ENCODE measurements around the gene SYT1.

Gene SYT1

DNA sequence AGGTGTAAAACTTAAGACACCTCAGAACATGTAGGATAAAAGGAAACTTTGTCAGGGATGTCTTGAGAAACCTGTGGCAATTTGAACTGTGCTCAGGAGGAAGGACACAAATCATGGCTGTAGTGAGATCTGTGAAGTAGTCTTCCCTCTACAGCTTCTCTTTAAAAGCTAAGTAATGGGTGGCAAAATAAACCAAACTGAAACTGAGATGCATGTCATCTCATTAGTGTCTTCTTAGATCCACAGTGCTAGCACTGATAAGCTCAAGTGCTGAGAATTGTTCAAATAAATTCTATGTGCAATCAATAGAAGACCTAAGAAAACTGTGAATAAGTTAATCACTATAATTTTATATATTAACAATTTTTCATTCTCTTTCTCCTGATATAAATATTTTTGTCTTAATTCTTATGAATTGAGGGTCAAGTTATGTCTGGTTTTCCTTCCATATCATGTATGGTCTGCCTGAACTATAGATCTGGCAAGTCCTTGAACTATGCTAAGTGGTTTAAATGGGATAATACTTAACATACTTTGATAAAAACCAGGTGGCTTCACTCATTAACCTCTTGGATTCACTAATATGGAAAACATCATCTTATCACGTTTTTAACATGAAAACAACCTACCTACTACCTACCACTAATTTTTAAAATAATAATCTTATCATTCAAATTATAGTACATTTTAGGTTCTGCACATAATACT is 27.2 kb downstream of the SYT1 start:
- DNase-seq (ENCODE audit: low read depth): no peak

DNA sequence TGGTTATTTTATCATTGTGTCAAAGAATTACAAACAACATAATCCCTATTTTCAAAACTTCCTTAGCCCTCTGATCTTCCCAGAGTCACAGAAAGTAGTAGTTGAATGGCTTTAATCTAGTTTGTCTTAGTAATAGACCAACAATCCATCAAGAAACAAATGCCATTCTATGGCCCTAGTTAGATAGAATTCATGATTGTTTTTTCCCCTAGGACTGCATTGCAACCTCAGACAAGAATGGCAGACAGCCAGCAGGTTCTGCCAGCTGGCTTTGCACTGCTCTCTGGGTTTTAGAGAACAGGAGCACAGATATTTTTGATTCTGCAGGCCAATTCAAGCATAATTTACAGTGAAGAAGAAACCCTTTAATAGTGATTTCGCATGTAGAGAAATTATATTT is 33.8 kb downstream of the SYT1 start:
- no peak for DNase-seq (ENCODE audit: low read depth)

DNA sequence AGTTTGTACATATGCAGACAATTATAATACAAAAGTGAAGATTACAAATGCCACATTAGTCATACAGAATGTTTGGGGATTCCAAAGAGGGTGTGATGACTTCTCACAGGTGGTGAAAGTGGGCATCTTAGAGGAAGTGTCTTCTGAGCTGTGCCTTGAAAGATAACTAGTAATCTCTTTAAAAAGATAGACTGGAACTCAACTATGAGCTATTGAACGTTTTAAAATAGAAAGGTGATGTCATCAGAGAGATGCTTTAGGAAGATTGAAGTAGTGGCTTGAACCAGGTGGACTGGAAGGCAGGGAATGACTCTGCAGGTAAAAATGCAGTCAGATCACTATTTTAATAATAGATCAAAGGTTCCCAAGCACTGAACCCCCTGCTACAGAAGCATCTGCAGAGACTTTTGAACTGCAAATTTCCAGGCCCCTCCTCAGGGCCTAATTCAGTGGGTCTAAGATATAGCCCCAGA is 50.3 kb downstream of the SYT1 start:
- DNase-seq (ENCODE audit: low read depth): no peak

DNA sequence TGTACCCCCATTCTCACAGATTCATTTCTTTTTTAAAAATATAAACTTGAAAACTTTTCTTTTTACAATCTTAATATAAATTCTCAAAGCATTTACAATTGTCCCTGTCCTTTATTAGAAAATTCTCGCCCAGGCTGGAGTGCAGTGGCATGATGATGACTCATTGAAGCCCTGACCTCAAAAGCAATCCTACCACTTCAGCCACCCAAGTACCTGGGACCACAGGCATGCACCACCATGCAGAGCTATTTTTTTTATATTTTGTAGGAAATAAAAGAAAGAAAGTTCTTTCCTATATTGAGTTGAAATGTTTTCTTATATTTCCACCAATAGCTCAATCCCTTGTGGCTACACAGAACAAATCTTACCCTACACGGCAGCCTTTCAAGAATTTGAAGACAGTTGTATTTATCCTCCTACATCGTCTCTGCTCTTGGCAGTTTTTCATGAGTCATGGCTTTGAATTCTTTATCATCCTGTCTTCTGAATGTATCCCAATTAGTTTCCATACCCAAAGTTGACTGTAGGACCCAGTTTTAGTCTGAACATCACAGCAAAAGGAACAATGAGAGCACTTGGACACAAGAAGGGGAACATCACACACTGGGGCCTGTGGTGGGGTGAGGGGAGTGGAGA is 52.4 kb downstream of the SYT1 start:
- DNase-seq (ENCODE audit: low read depth): no peak

DNA sequence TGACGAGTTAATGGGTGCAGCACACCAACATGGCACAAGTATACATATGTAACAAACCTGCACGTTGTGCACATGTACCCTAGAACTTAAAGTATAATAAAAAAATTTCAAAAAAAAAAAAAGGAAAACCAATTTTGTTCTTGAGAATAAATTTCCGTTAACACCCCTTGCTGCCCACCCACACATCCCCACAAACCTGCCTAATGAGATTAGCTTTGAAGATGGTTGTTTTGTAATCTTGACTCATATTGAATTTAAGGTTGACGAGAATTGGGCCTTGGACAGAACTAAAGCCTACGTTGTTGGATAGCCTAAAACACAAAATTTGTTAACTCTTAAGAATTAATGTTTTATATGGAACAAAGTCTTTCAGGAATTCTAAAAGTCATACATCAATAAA is 52.9 kb downstream of the SYT1 start:
- no peak for DNase-seq (ENCODE audit: low read depth)

DNA sequence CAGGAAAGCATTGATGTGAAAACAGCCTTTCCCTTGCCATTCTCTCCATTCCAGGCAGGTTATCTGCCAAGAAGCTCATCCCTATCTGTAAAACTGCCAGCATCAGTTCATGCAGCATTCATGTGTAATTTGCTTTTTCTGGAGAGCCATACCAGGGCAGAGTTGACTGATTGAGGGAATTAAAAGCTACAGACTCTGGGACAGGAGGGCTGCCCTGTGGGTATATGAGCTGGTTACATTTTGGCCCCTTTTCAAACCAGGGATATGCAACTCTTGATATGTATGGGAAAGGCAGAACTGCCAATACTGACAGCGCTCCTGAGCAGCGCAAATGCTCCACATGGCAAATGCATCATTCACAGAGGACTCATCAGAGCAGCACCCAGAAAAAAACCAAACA is 53.7 kb downstream of the SYT1 start:
- DNase-seq (ENCODE audit: low read depth): no peak

DNA sequence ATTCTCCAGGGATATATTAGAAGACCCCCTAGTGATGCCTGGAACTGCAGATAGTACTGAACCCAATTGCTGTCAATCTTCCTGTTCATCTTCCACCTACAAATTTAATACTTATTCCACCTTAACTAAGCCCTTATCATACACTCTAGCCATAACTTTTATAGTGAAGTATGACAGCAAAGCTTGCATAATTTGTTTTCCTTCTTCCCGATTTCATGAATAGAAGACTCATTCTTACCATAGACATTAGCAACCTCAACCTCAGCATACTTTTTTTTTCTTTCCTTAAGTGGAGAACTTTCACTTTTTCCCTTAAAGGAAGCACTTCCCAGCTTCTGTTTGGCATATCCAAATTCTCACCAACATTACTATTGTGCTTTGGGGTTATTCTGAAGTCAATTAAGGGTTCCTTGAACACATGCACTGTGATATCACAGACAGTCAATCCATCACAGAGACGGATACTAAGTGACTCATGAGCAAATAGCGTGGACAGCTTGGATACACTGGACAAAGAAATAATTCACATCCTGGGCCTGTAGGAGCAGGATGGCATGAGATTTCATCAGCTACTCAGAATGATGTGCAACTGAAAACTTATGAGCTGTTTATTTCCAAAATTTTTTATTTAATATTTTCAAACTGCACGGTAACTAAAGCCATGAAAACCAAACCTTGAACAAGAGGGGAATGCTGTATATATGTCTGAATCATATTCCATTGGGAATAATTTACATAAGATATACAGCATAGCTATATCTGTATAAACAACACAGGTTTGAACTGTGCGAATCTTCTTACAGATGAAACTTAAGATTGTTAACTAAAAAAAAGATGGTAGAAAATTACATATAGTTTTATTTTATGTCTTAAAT is 63.9 kb downstream of the SYT1 start:
- no peak for DNase-seq (ENCODE audit: low read depth)

DNA sequence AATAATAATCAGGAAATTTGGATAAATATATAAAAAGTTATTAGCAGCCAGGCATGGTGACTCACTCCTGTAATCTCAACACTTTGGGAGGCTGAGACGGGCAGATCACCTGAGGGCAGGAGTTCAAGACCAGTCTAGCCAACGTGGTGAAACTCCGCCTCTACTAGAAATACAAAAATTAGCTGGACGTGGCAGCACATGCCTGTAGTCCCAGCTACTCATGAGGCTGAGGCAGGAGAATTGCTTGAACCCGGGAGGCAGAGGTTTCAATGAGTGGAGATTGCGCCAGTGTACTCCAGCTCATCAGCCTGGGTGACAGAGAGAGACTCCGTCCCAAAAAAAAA is 64.5 kb downstream of the SYT1 start:
- no peak for DNase-seq (ENCODE audit: low read depth)

DNA sequence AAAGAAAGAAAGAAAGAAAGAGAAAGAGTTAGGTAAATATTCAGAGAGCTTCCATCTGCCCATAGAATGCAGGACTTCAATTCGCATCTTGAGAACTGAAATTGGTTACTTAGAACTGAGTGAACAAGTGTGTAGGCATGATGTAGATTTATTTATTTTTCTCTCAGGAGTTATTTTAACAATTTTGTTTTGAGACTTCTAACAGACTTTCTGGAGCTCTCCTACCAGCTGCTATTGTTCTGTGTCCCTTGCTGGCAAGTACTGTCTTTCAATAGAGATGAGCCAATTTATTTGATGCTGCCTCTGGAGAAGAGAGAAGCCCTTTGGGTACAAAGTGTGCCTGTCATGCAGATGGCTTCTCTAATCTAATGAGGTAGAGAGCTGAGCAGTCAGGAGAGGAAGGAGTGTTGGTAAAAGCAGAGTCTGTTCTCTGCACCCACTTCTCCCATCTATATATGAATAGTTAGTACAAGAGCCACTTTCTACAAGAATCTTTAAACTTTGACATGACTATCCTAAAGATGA is 67.0 kb downstream of the SYT1 start:
- DNase-seq (ENCODE audit: low read depth): no peak

DNA sequence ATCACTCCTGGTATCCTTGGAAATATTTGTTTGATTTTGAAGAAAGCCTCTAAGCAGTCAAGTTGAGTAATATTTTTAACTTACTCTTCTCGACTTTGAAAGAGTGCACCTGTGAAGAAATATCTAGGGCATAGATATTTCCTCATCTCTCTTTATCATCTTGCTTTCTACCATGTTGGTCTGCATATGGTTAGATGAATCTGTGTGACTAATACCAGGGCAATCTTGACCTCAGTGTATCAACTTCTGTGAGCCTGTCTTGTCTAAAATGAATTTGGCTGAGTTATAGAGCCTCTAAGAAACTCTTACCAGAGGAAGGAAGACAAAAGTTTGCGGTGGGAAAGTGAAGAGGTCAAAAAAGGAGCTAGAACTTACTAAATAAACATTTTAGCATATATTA is 68.4 kb downstream of the SYT1 start:
- no peak for DNase-seq (ENCODE audit: low read depth)

DNA sequence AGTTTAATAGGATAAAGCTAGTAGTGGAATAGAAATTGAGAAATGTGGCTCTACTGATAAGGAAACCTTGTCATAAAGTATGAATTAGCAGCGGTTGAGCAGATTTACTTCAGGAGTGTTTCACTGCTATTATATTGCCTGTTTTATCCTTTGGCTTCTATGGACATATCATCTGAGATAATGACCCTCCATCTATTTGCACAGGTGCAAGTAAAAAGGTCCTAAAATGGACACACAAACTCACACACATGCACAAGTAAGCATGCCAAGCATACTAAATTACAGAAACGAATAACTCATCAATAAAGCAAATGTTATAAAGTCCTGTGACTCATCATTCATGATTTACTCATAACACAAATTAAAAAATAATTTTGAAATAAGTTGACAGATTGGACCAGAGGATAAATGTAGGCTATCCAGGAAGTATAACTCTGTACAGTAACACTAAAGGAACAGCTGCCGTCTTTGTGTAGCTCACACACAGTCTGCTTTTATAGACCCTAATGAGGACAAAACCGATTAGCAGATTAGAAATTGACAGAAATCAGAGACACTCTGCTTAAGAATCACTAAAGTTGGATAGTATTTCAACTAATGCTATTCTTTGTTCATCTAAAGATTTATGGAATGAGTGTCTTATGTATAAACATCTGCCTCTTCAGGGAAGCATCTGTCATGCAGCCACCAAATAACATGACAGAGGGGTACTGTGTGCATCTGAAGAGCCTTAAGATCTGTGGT is 73.9 kb downstream of the SYT1 start:
- DNase-seq (ENCODE audit: low read depth): no peak

DNA sequence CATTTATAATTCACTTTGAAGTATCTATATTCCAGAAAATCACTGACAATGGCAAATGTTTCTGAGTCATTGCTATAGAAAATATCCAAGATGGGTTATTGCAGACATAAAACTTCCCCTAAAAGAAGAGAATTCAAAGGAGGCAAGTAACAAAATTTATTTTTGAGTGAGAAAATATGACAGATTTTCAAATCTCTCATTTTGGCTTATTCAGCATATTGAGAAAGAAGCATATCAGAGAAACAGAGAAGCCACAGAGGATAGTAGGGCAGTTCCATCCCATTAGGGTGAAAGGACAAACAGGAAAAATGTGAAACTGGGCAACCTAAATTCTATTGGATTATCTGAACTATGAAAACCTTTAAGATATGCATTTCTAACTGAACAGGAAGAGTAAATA is 85.0 kb downstream of the SYT1 start:
- DNase-seq (ENCODE audit: low read depth): no peak

DNA sequence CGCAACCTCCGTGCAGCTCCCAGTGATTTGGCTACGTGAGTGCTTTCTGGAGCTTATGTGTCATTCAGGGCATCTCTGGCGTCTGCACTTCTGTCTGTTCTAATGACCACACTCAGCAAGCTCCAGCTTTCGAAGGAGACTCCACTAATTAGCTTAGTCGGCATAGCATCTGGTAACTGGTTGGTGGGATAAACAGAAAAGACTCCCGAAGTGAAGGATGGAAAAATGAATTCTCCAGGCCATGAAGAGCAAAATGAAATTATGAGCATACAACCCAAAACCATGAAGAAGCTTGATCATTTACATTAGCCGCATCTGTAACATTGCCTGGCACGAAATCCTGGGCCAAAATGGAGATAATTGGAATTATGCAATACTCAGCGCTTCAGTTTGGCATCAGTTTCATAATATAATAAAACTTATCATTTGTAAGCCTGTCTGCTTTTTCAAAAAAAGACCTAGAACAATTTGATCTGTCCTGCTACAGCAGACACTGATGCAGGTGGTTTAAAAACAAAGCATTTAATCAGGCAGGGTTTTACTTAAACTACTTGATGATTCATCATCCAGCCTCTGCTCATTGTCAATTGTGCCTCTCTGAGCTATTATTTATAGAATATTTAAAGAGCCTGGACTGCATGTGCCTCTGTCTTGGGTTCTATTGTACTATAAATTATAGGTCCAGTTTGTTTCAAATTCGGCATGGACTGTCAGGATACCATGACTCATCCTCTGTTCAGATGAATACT is 87.4 kb downstream of the SYT1 start:
- DNase-seq (ENCODE audit: low read depth): no peak

DNA sequence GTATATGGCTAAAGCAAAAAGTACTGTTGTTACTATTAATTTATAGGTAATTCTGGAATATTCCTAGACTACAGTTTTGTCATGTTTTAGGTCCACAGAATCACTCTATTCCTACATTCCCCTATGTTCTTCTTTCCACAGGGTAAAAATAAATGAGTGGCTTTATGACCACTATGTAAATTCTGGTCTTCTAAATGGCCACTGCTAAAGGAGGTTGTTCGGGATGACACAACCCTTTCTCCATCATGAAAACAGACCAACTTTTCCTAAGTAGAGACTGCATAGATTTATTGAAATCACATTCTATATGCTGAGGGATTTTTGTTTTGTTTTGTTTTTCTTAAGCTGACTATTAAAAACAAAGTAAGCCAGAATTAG is 88.0 kb downstream of the SYT1 start:
- no peak for DNase-seq (ENCODE audit: low read depth)

DNA sequence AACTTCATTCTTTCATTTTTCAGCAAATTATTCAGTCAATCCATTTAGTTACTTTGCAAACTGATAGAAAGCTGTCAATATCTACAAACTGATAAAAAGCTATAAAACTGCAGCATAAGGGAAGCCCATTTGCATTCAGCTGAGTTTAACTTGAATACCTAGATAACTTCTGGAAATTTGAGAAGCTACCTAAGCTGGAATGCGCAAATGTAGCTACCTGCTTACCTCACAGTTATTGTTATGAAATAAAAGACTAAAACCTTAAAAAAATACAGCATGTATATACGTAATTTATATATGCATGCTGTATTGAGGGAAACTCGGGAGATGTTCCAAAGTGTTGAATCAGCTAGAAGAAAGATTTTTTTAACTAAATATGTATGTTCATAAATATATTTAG is 94.4 kb downstream of the SYT1 start:
- no peak for DNase-seq (ENCODE audit: low read depth)

DNA sequence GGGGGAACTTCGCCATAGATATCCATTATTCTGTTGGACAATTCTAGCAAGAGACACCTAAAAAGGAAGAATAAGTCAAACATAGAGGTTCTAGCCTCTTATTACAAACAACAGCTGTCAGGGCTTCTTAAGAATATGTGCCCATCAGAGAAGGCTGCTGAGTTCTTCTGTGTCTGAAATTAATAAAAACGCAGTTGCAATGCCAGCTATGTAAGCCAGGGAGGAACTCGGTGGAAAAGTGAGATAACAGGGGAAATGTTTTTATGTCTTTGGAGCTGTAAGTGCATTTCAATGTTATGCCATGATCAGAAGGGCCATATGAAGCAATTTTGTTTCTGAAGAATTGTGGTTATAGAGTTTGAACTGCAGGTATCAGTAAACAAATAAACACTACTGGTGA is 95.0 kb downstream of the SYT1 start:
- DNase-seq (ENCODE audit: low read depth): no peak

DNA sequence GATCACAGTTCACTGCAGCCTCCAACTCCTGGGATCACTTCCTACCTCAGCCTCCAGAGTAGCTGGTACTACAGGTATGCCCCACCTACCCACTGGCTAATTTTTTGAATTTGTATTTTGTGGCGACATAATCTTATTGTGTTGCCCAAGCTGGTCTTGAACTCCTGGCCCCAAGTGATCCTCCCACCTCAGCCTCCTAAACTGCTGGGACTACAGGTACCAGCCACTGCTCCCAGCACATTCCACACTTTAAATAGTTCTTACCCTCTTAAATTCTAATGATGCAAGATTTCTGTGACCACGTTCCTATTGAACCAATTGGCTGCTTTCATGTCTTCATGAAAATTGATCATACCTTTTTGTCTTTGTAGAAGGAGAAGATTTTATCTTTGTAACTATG is 96.6 kb downstream of the SYT1 start:
- no peak for DNase-seq (ENCODE audit: low read depth)

DNA sequence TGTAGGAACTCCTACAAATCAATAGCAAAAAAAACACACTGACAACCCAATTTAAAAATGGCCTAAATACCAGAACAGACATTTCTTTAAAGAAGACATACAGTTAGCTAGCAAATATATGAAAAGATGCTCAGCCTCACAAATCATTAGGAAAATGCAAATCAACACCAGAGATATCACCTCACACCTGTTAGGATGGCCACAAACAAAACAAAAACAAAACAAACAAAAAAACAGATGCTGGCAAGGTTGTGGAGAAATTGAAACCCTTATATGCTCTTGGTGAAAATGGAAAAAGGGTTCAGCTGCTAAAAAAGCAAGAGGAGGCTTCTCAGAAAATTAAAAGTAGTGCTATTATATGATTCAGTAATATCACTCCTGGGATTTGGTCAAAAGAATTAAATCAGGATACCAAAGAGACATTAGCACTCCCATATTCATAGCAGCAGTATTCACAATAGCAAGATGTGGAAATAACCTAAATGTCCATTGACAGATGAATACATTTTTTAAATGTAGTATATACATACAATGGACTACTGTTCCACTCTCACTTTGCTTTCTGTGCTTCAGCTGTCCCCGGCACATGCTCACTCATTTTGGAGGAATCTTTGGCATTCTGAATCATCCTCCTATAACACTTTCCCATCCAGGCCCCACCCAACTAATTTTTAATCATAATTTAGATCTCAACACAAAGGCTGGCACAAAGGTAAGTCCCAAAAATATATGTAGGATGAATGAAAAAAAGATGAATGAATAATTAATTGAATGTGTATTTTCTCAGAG is 99.1 kb downstream of the SYT1 start:
- no peak for DNase-seq (ENCODE audit: low read depth)

DNA sequence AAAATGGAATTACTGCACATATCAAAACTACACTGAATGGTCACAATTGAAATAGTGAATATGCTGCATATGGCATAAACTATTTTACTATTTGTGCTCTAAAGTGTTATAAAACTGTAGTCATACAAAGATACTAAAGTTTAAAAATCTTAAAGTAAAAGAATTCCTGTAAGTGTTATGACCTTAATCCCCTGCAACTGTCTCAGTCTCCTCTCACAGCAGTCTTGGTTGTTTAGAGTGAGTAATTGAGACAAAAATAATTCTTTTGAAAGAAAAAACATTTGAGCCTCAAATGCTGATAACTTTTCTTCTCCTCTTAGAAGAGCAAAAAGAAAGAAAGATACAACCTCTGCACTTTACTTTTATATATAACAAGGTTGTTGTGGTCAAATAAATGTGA is 99.9 kb downstream of the SYT1 start:
- DNase-seq (ENCODE audit: low read depth): no peak

DNA sequence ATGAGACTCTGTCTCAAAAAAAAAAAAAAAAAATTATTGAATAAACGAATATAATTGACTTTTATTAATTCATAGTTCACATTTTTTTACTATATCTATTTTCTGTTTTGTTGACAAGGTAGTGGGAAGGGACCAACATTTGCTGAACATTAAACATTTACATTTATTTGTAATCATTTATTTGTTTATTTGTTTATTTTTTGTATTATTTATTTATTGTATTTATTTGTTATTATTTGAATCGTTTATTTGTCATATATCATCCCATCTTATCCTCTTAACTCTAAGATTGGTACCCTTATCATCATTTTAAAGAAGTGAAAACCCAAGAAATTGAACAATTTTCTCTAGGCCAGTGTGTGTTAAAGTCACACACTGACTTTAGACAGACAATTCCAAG is 101.5 kb downstream of the SYT1 start:
- DNase-seq (ENCODE audit: low read depth): no peak

DNA sequence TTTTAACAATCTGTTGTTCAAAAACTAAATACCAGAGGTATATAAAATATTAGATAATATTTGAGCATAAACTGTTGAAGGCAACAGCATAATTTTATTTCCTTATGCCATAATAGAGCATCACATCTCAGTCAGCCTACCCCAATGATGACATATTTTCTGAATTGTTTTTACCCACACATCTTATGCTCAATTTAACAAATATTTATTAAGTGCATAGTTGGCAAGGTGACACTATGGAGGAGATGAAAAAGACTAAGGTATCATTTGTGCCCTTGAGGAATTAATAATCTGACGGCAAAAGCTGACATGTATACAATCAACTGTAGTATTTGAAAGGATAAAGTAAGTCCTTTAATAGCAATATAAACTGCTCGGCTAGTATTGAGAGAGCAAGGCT is 102.4 kb downstream of the SYT1 start:
- no peak for DNase-seq (ENCODE audit: low read depth)

Measured in activated T-cell treated with anti-CD3 and anti-CD28 coated beads for 1 hour (primary cell).